Stimulated activated CD4-positive, alpha-beta T cell treated with anti-CD3 and anti-CD28 coated beads, Interleukin-15, amount 100 ng/mL, for 1 hour (primary cell): ENCODE data around the gene CDCA4.
A peak's percentile ranks its signal among the peaks of the same experiment; 100 is the strongest.

ENCODE experiments used
- DNase-seq, 2 donors: peaks; one replicate each; pipeline ENCODE4 v3.0.0-alpha.2; 2020; ENCODE audit warnings: low read depth in 1 of 2, low spot score in 1 of 2

Gene CDCA4

GRCh38 chr14:104991896-104992230 is 29.0 kb downstream of the CDCA4 start:
- no peak for DNase-seq

- no peak for DNase-seq
Observed at GRCh38 chr14:104989951-104990303, 31.0 kb downstream of the CDCA4 start.

GRCh38 chr14:104989236-104989950 is 31.5 kb downstream of the CDCA4 start:
- no peak for DNase-seq

- no peak for DNase-seq
Observed at GRCh38 chr14:104986487-104987164, 34.3 kb downstream of the CDCA4 start.

- peak; percentile 77 to 82 for DNase-seq
Observed at GRCh38 chr14:104985675-104986486, 35.0 kb downstream of the CDCA4 start, which contains the start of gene CLBA1. Gene CLBA1 (plus strand): TSS chr14:104985788. CDS start chr14:104986432, 644 bp downstream.

- no peak for DNase-seq
Observed at GRCh38 chr14:104984056-104984894, 36.6 kb downstream of the CDCA4 start.

- no peak for DNase-seq
Observed at GRCh38 chr14:104983231-104983721, 37.6 kb downstream of the CDCA4 start.

GRCh38 chr14:104982548-104983230 is 38.2 kb downstream of the CDCA4 start:
- no peak for DNase-seq

- no peak for DNase-seq
Observed at GRCh38 chr14:104981699-104982541, 39.0 kb downstream of the CDCA4 start.

GRCh38 chr14:104980611-104981531 is 40.0 kb downstream of the CDCA4 start:
- DNase-seq: no peak

- no peak for DNase-seq
Observed at GRCh38 chr14:104979758-104980610, 40.9 kb downstream of the CDCA4 start.

- no peak for DNase-seq
Observed at GRCh38 chr14:104978746-104979691, 41.9 kb downstream of the CDCA4 start.

GRCh38 chr14:104977681-104978653 is 42.9 kb downstream of the CDCA4 start, which contains the start of gene AHNAK2:
Gene AHNAK2 (minus strand): TSS chr14:104978374. CDS start chr14:104978237, 137 bp downstream.
- peak in 1 of 2 donors; percentile 33 for DNase-seq

GRCh38 chr14:104977008-104977680 is 43.7 kb downstream of the CDCA4 start:
- no peak for DNase-seq
